ENCODE results near the gene RBCK1. TPM values are rescaled to one million over a fixed set of nuclear protein-coding genes. Genes with fewer than 3 reads are reported as not detected.
"Not testable (repeated sequence)": the region's sequence is repeated elsewhere in the genome, so short reads cannot be mapped to it uniquely, and the experiment has no call there.

RBCK1 gene
- polyA plus RNA-seq, 1 donor from 2014 or later = 38.4 TPM

GRCh38 chr20:391041-391711 lies 16.9 kb upstream of the RBCK1 start:
- no peak overlapping the region for H2AFZ ChIP-seq (ENCODE audit: low read depth, low read length)
- no peak overlapping the region for H3K4me2 ChIP-seq (ENCODE audit: low read length)
- H4K20me1 ChIP-seq (ENCODE audit: insufficient read depth) = no peaks in the 10 kb centered on the region
- H3K36me3 ChIP-seq (ENCODE audit: insufficient read depth, low read length) = no peaks in the 10 kb centered on the region
- no peaks in the 10 kb centered on the region for H3K79me2 ChIP-seq (replicated peaks; ENCODE audit: insufficient read depth, low read length)
- H3F3A ChIP-seq (ENCODE audit: insufficient read depth, low read length, poor library complexity, severe bottlenecking) = no peaks in the 10 kb centered on the region
- H3K9me2 ChIP-seq (ENCODE audit: insufficient read depth, low read length) = no peaks in the 10 kb centered on the region
- no peak overlapping the region for H3K9ac ChIP-seq (ENCODE audit: low read length)
- TF ChIP-seq, protein P1, sequence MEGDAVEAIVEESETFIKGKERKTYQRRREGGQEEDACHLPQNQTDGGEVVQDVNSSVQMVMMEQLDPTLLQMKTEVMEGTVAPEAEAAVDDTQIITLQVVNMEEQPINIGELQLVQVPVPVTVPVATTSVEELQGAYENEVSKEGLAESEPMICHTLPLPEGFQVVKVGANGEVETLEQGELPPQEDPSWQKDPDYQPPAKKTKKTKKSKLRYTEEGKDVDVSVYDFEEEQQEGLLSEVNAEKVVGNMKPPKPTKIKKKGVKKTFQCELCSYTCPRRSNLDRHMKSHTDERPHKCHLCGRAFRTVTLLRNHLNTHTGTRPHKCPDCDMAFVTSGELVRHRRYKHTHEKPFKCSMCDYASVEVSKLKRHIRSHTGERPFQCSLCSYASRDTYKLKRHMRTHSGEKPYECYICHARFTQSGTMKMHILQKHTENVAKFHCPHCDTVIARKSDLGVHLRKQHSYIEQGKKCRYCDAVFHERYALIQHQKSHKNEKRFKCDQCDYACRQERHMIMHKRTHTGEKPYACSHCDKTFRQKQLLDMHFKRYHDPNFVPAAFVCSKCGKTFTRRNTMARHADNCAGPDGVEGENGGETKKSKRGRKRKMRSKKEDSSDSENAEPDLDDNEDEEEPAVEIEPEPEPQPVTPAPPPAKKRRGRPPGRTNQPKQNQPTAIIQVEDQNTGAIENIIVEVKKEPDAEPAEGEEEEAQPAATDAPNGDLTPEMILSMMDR (IDR thresholded peaks at IDR 0.05; ENCODE audit: poor library complexity, severe bottlenecking) = no peak
- no peak for TF ChIP-seq TAF1 (IDR thresholded peaks at IDR 0.05; ENCODE audit: low read depth)
- no peak for TF ChIP-seq RAD21 (conservative IDR thresholded peaks at IDR 0.05)
- no peak for TF ChIP-seq POLR2AphosphoS5 (IDR thresholded peaks at IDR 0.05)
- TF ChIP-seq EP300 (conservative IDR thresholded peaks at IDR 0.05; ENCODE audit: poor library complexity, severe bottlenecking) = no peak
- TF ChIP-seq MXI1 (conservative IDR thresholded peaks at IDR 0.05; ENCODE audit: poor library complexity, severe bottlenecking) = no peak
- TF ChIP-seq REST (IDR thresholded peaks at IDR 0.05; ENCODE audit: borderline replicate concordance) = no peak
- H3K27ac ChIP-seq (ENCODE audit: low read length) = no peak overlapping the region
- no peak overlapping the region for H3K4me3 ChIP-seq (ENCODE audit: low read length)
- no peaks in the 10 kb centered on the region for H3K27me3 ChIP-seq (ENCODE audit: insufficient read depth, low read depth, low read length)
- no peaks in the 10 kb centered on the region for H3K9me3 ChIP-seq (ENCODE audit: low read length)

- not testable (repeated sequence) for H3K9ac ChIP-seq (ENCODE audit: low read length); H3K27me3 ChIP-seq (ENCODE audit: insufficient read depth, low read depth, low read length); H3K79me2 ChIP-seq (replicated peaks; ENCODE audit: insufficient read depth, low read length); H4K20me1 ChIP-seq (ENCODE audit: insufficient read depth); H3K9me3 ChIP-seq (ENCODE audit: low read length); H3K27ac ChIP-seq (ENCODE audit: low read length); H3K9me2 ChIP-seq (ENCODE audit: insufficient read depth, low read length); H3F3A ChIP-seq (ENCODE audit: insufficient read depth, low read length, poor library complexity, severe bottlenecking); H3K36me3 ChIP-seq (ENCODE audit: insufficient read depth, low read length); H2AFZ ChIP-seq (ENCODE audit: low read depth, low read length); H3K4me3 ChIP-seq (ENCODE audit: low read length); H3K4me2 ChIP-seq (ENCODE audit: low read length)
These were observed 14.8 kb upstream of the RBCK1 start for GRCh38 chr20:393296-393695.

DNA sequence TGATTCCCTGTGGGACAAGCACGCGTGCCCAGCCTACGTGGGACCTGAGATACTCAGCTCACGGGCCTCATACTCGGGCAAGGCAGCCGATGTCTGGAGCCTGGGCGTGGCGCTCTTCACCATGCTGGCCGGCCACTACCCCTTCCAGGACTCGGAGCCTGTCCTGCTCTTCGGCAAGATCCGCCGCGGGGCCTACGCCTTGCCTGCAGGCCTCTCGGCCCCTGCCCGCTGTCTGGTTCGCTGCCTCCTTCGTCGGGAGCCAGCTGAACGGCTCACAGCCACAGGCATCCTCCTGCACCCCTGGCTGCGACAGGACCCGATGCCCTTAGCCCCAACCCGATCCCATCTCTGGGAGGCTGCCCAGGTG lies 11.9 kb upstream of the RBCK1 start:
- Histone ChIP-seq H3K4me2 (ENCODE audit: low read length) (no peak overlapping the region), H3K9me2 (ENCODE audit: insufficient read depth, low read length) (no peaks in the 10 kb centered on the region), H3K27me3 (ENCODE audit: insufficient read depth, low read depth, low read length) (no peaks in the 10 kb centered on the region), H3K36me3 (ENCODE audit: insufficient read depth, low read length) (no peaks in the 10 kb centered on the region), H3K79me2 (replicated peaks; ENCODE audit: insufficient read depth, low read length) (no peaks in the 10 kb centered on the region), H3F3A (ENCODE audit: insufficient read depth, low read length, poor library complexity, severe bottlenecking) (no peaks in the 10 kb centered on the region), H4K20me1 (ENCODE audit: insufficient read depth) (no peaks in the 10 kb centered on the region), H3K9me3 (ENCODE audit: low read length) (no peaks in the 10 kb centered on the region), H2AFZ (ENCODE audit: low read depth, low read length) (no peak overlapping the region), H3K27ac (ENCODE audit: low read length) (no peak overlapping the region), H3K4me3 (ENCODE audit: low read length) (no peak overlapping the region), H3K9ac (ENCODE audit: low read length) (no peak overlapping the region)
- TF ChIP-seq EP300 (conservative IDR thresholded peaks at IDR 0.05; ENCODE audit: poor library complexity, severe bottlenecking) = no peak
- TF ChIP-seq POLR2AphosphoS5 (IDR thresholded peaks at IDR 0.05) = no peak
- no peak for TF ChIP-seq REST (IDR thresholded peaks at IDR 0.05; ENCODE audit: borderline replicate concordance)
- no peak for TF ChIP-seq RAD21 (conservative IDR thresholded peaks at IDR 0.05)
- no peak for TF ChIP-seq EZH2 (IDR thresholded peaks at IDR 0.05; ENCODE audit: borderline replicate concordance, insufficient read depth, low read length, poor library complexity, severe bottlenecking)
- no peak for TF ChIP-seq TAF1 (IDR thresholded peaks at IDR 0.05; ENCODE audit: low read depth)
- no peak for TF ChIP-seq SMC3 (conservative IDR thresholded peaks at IDR 0.05; ENCODE audit: poor library complexity)

Measured in neural cell (in vitro differentiated cells).